ENCODE data around the gene ERBIN.

GRCh38 chr5:66072031-66072430, 145.7 kb downstream of the ERBIN start:
- TF ChIP-seq, protein P1, sequence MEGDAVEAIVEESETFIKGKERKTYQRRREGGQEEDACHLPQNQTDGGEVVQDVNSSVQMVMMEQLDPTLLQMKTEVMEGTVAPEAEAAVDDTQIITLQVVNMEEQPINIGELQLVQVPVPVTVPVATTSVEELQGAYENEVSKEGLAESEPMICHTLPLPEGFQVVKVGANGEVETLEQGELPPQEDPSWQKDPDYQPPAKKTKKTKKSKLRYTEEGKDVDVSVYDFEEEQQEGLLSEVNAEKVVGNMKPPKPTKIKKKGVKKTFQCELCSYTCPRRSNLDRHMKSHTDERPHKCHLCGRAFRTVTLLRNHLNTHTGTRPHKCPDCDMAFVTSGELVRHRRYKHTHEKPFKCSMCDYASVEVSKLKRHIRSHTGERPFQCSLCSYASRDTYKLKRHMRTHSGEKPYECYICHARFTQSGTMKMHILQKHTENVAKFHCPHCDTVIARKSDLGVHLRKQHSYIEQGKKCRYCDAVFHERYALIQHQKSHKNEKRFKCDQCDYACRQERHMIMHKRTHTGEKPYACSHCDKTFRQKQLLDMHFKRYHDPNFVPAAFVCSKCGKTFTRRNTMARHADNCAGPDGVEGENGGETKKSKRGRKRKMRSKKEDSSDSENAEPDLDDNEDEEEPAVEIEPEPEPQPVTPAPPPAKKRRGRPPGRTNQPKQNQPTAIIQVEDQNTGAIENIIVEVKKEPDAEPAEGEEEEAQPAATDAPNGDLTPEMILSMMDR (IDR thresholded peaks at IDR 0.05): no peak
- TF ChIP-seq POLR2A (IDR thresholded peaks at IDR 0.05): no peak
